Measurements from ENCODE around the gene SLC25A15.
"Not testable (repeated sequence)": the region's sequence is repeated elsewhere in the genome, so short reads cannot be mapped to it uniquely, and the experiment has no call there.

SLC25A15 gene

GRCh38 chr13:40784540-40784939, 4.9 kb upstream of the SLC25A15 start:
- Mint-ChIP-seq H3K27ac (no peak overlapping the region), H3K9me3 (no peaks in the 10 kb centered on the region), H3K4me1 (no peaks in the 10 kb centered on the region), H3K27me3 (ENCODE audit: low read depth) (no peaks in the 10 kb centered on the region), H3K4me3 (no peak overlapping the region), H3K36me3 (ENCODE audit: low read depth) (no peaks in the 10 kb centered on the region)
- TF ChIP-seq CTCF (IDR thresholded peaks at IDR 0.05; ENCODE audit: unreplicated experiment in 3 of 3) = no peak

GRCh38 chr13:40786568-40786996, 2.8 kb upstream of the SLC25A15 start:
- H3K4me3 Mint-ChIP-seq = peak overlapping the region; percentile 51 to 81 (median 73)
- H3K27me3 Mint-ChIP-seq (ENCODE audit: low read depth) = no peaks in the 10 kb centered on the region
- no peaks in the 10 kb centered on the region for H3K36me3 Mint-ChIP-seq (ENCODE audit: low read depth)
- no peaks in the 10 kb centered on the region for H3K4me1 Mint-ChIP-seq
- TF ChIP-seq CTCF (IDR thresholded peaks at IDR 0.05; ENCODE audit: unreplicated experiment in 3 of 3) = no peak
- H3K27ac Mint-ChIP-seq = peak overlapping the region; percentile 40 to 64 (median 50)
- H3K9me3 Mint-ChIP-seq = no peaks in the 10 kb centered on the region

- no peaks in the 10 kb centered on the region for H3K4me1 Mint-ChIP-seq
- no peaks in the 10 kb centered on the region for H3K27me3 Mint-ChIP-seq (ENCODE audit: low read depth)
- no peak for TF ChIP-seq CTCF (IDR thresholded peaks at IDR 0.05; ENCODE audit: unreplicated experiment in 3 of 3)
- H3K27ac Mint-ChIP-seq = peak overlapping the region in 2 of 3 experiments; percentile 71 to 79
- H3K4me3 Mint-ChIP-seq = peak overlapping the region; percentile 44 to 76 (median 70)
- no peaks in the 10 kb centered on the region for H3K9me3 Mint-ChIP-seq
- H3K36me3 Mint-ChIP-seq (ENCODE audit: low read depth) = peaks cover under 1% of the 10 kb centered on the region
These were observed 2.3 kb upstream of the SLC25A15 start for GRCh38 chr13:40787062-40787461.

- Mint-ChIP-seq H3K27ac (peak overlapping the region in 2 of 3 experiments; percentile 60 to 88), H3K4me3 (peak overlapping the region; percentile 73 to 78 (median 74))
- H3K4me1 Mint-ChIP-seq; H3K36me3 Mint-ChIP-seq (ENCODE audit: low read depth); H3K9me3 Mint-ChIP-seq; H3K27me3 Mint-ChIP-seq (ENCODE audit: low read depth): not testable (repeated sequence)
These were observed 704 bp upstream of the SLC25A15 start for GRCh38 chr13:40788540-40789274.

- H3K9me3 Mint-ChIP-seq = no peaks in the 10 kb centered on the region
- H3K36me3 Mint-ChIP-seq (ENCODE audit: low read depth) = peaks cover 13% of the 10 kb centered on the region
- H3K27me3 Mint-ChIP-seq (ENCODE audit: low read depth) = no peaks in the 10 kb centered on the region
- H3K4me3 Mint-ChIP-seq = peak overlapping the region; percentile 84 to 91 (median 89)
- no peak for TF ChIP-seq CTCF (IDR thresholded peaks at IDR 0.05; ENCODE audit: unreplicated experiment in 3 of 3)
- no peaks in the 10 kb centered on the region for H3K4me1 Mint-ChIP-seq
- peak overlapping the region; percentile 92 to 98 (median 97) for H3K27ac Mint-ChIP-seq
These were observed 774 bp downstream of the SLC25A15 start for GRCh38 chr13:40790154-40790616.

GRCh38 chr13:40792284-40793051, 3.1 kb downstream of the SLC25A15 start:
- Mint-ChIP-seq H3K27ac (peak overlapping the region in 1 of 3 experiments; percentile 66), H3K4me3 (no peak overlapping the region), H3K9me3 (no peaks in the 10 kb centered on the region), H3K27me3 (ENCODE audit: low read depth) (no peaks in the 10 kb centered on the region), H3K4me1 (no peaks in the 10 kb centered on the region), H3K36me3 (ENCODE audit: low read depth) (peaks cover 17% of the 10 kb centered on the region)
- TF ChIP-seq CTCF (IDR thresholded peaks at IDR 0.05; ENCODE audit: unreplicated experiment in 3 of 3) = no peak

Measured in nephron (organoid).